ENCODE results near the gene CLTC. TPM values are rescaled to one million over a fixed set of nuclear protein-coding genes. Genes with fewer than 3 reads are reported as not detected.
A peak's percentile ranks its signal among the peaks of the same experiment; 100 is the strongest.

CLTC gene
- total and polyA plus RNA-seq, 10 of the 15 experiments (the other 5 are each of a cell fraction or from before 2014, with no cell fraction given): 77.5 to 188 (median 129) TPM

GRCh38 chr17:59619298-59620063 lies at the start of gene CLTC (continued):
- peak; percentile 91; the same call in 1 of the 2 replicates for TF ChIP-seq ZBTB40 (IDR thresholded peaks at IDR 0.05; ENCODE audit: borderline replicate concordance)
- TF ChIP-seq STAT3 (IDR thresholded peaks at IDR 0.05; ENCODE audit: low read depth, low read length): no peak
- no peak for TF ChIP-seq KAT2A (conservative IDR thresholded peaks at IDR 0.05; ENCODE audit: control insufficient read depth, low read depth, low read length)
- peak; percentile 94 for TF ChIP-seq ATF7 (IDR thresholded peaks at IDR 0.05; ENCODE audit: low read depth)
- peak; percentile 63; the same call in 1 of the 2 replicates for TF ChIP-seq ASH2L (IDR thresholded peaks at IDR 0.05; ENCODE audit: borderline replicate concordance, low read depth)
- TF ChIP-seq CEBPB (IDR thresholded peaks at IDR 0.05; ENCODE audit: borderline replicate concordance in 1 of 2, low read depth in 2 of 2, low read length in 2 of 2): no peak
- TF ChIP-seq SKIL (IDR thresholded peaks at IDR 0.05; ENCODE audit: low read depth, poor library complexity, severe bottlenecking): peak; percentile 39
- no peak for TF ChIP-seq ZBED1 (IDR thresholded peaks at IDR 0.05; ENCODE audit: borderline replicate concordance)
- no peak for TF ChIP-seq BCLAF1 (IDR thresholded peaks at IDR 0.05)
- peak; percentile 92 for TF ChIP-seq POLR2AphosphoS2 (IDR thresholded peaks at IDR 0.05; ENCODE audit: low read depth, low read length)
- peak; percentile 66 for TF ChIP-seq MEF2A (IDR thresholded peaks at IDR 0.05; ENCODE audit: insufficient read depth, low read depth, low read length)
- peak; percentile 95 for TF ChIP-seq RELB (IDR thresholded peaks at IDR 0.05; ENCODE audit: low read depth)
- no peak for TF ChIP-seq RAD21 (IDR thresholded peaks at IDR 0.05; ENCODE audit: insufficient read depth, low read depth, low read length)
- peak; percentile 99 for TF ChIP-seq TCF12 (IDR thresholded peaks at IDR 0.05; ENCODE audit: low read depth, low read length)
